ENCODE measurements around the gene CMTR1.

The CMTR1 gene

GRCh38 chr6:37501632-37502491 lies 68.8 kb downstream of the CMTR1 start:
- TF ChIP-seq CTCF (conservative IDR thresholded peaks at IDR 0.05; ENCODE audit: low read length): no peak
- H3K4me3 ChIP-seq (ENCODE audit: low read length): no peak overlapping the region
- no peak for DNase-seq (ENCODE audit: low read depth)

- no peak for DNase-seq (ENCODE audit: low read depth)
- no peak overlapping the region for H3K4me3 ChIP-seq (ENCODE audit: low read length)
- TF ChIP-seq CTCF (conservative IDR thresholded peaks at IDR 0.05; ENCODE audit: low read length): no peak
Measured at GRCh38 chr6:37502703-37503291, 69.8 kb downstream of the CMTR1 start.

GRCh38 chr6:37503309-37503965 lies 70.4 kb downstream of the CMTR1 start:
- no peak overlapping the region for H3K4me3 ChIP-seq (ENCODE audit: low read length)
- DNase-seq (ENCODE audit: low read depth): no peak
- TF ChIP-seq CTCF (conservative IDR thresholded peaks at IDR 0.05; ENCODE audit: low read length): no peak

- TF ChIP-seq CTCF (conservative IDR thresholded peaks at IDR 0.05; ENCODE audit: low read length): no peak
- no peak for DNase-seq (ENCODE audit: low read depth)
- H3K4me3 ChIP-seq (ENCODE audit: low read length): no peak overlapping the region
Measured at GRCh38 chr6:37504024-37504423, 71.0 kb downstream of the CMTR1 start.

- TF ChIP-seq CTCF (conservative IDR thresholded peaks at IDR 0.05; ENCODE audit: low read length): no peak
- no peak for DNase-seq (ENCODE audit: low read depth)
- no peak overlapping the region for H3K4me3 ChIP-seq (ENCODE audit: low read length)
Measured at GRCh38 chr6:37506479-37506878, 73.5 kb downstream of the CMTR1 start.

GRCh38 chr6:37507077-37507476 lies 74.1 kb downstream of the CMTR1 start:
- TF ChIP-seq CTCF (conservative IDR thresholded peaks at IDR 0.05; ENCODE audit: low read length): no peak
- H3K4me3 ChIP-seq (ENCODE audit: low read length): no peak overlapping the region
- no peak for DNase-seq (ENCODE audit: low read depth)
